SKM-1 (cell line): ENCODE results near the gene ACTN4.
"Not testable (repeated sequence)": the region's sequence is repeated elsewhere in the genome, so short reads cannot be mapped to it uniquely, and the experiment has no call there.

Source experiments
- DNase-seq: peaks from one replicate; lab custom pipeline; 2025; ENCODE audit not compliant: unreplicated experiment; lab: John Stamatoyannopoulos, UW

The ACTN4 gene

GRCh38 chr19:38647368-38647965, at the start of gene ACTN4:
TSS of gene ACTN4 (plus strand) at chr19:38647649. CDS start at chr19:38647746, 97 bp downstream.
- peak; percentile 85 for DNase-seq

- no peak for DNase-seq
Measured at GRCh38 chr19:38599722-38600121, 47.7 kb upstream of the ACTN4 start.

GRCh38 chr19:38602856-38603255, 44.6 kb upstream of the ACTN4 start:
- DNase-seq: not testable (repeated sequence)

GRCh38 chr19:38606131-38606530, 41.3 kb upstream of the ACTN4 start:
- DNase-seq: no peak

- DNase-seq: no peak
Measured at GRCh38 chr19:38614289-38614688, 33.2 kb upstream of the ACTN4 start.

- DNase-seq: no peak
Measured at GRCh38 chr19:38615007-38615581, 32.4 kb upstream of the ACTN4 start.

GRCh38 chr19:38616265-38616664, 31.2 kb upstream of the ACTN4 start:
- DNase-seq: no peak

GRCh38 chr19:38617283-38617763, 30.1 kb upstream of the ACTN4 start:
- no peak for DNase-seq

GRCh38 chr19:38617764-38618589, 29.5 kb upstream of the ACTN4 start, which contains the start of gene MAP4K1:
TSS of gene MAP4K1 (minus strand) at chr19:38617953. CDS start at chr19:38617895, 58 bp downstream.
- DNase-seq: no peak

GRCh38 chr19:38618590-38619360, 28.7 kb upstream of the ACTN4 start, which contains the start of gene EIF3K:
TSS of gene EIF3K (plus strand) at chr19:38619188. CDS start at chr19:38619269, 81 bp downstream.
- DNase-seq: peak; percentile 97

- no peak for DNase-seq
Measured at GRCh38 chr19:38619361-38620174, 27.9 kb upstream of the ACTN4 start.

- DNase-seq: no peak
Measured at GRCh38 chr19:38624822-38625221, 22.6 kb upstream of the ACTN4 start.

GRCh38 chr19:38626401-38626800, 21.0 kb upstream of the ACTN4 start:
- DNase-seq: no peak

GRCh38 chr19:38629568-38629967, 17.9 kb upstream of the ACTN4 start:
- DNase-seq: no peak

GRCh38 chr19:38631301-38631700, 16.1 kb upstream of the ACTN4 start:
- not testable (repeated sequence) for DNase-seq

- not testable (repeated sequence) for DNase-seq
Measured at GRCh38 chr19:38631811-38632475, 15.5 kb upstream of the ACTN4 start.

- no peak for DNase-seq
Measured at GRCh38 chr19:38632476-38633213, 14.8 kb upstream of the ACTN4 start.

GRCh38 chr19:38634757-38635482, 12.5 kb upstream of the ACTN4 start:
- DNase-seq: peak; percentile 25
